Retinal pigment epithelial cell (primary cell): Measurements from ENCODE around the gene SND1.
"Not testable (repeated sequence)": the region's sequence is repeated elsewhere in the genome, so short reads cannot be mapped to it uniquely, and the experiment has no call there.

Source experiments
- DNase-seq: peaks from one replicate; pipeline ENCODE4 v3.0.0-alpha.2; 2010; ENCODE audit warnings: low read depth
- H3K4me3 ChIP-seq: 2 replicates; pipeline ENCODE4 v1.5.1; 2011; ENCODE audit warnings: mild to moderate bottlenecking, low read length, control low read depth, moderate library complexity
- CTCF ChIP-seq: conservative IDR thresholded peaks from 2 replicates; pipeline ENCODE4 v1.5.1; 2011; ENCODE audit warnings: low read depth, low read length, control low read depth, inconsistent platforms

SND1 gene

GRCh38 chr7:127961786-127962453 lies 309.9 kb downstream of the SND1 start:
- no peak for DNase-seq
- H3K4me3 ChIP-seq: no peak overlapping the region
- TF ChIP-seq CTCF: no peak

GRCh38 chr7:127962589-127963361 lies 310.8 kb downstream of the SND1 start:
- no peak overlapping the region for H3K4me3 ChIP-seq
- DNase-seq: no peak
- TF ChIP-seq CTCF: no peak

- not testable (repeated sequence) for DNase-seq, H3K4me3 ChIP-seq
These were observed 311.9 kb downstream of the SND1 start for GRCh38 chr7:127963850-127964249.

- no peak for DNase-seq
- no peak for TF ChIP-seq CTCF
- no peak overlapping the region for H3K4me3 ChIP-seq
These were observed 315.3 kb downstream of the SND1 start for GRCh38 chr7:127967281-127967680.

GRCh38 chr7:127968547-127968946 lies 316.6 kb downstream of the SND1 start:
- no peak for DNase-seq
- TF ChIP-seq CTCF: no peak
- no peak overlapping the region for H3K4me3 ChIP-seq

- no peak overlapping the region for H3K4me3 ChIP-seq
- DNase-seq: no peak
- TF ChIP-seq CTCF: no peak
These were observed 321.8 kb downstream of the SND1 start for GRCh38 chr7:127973832-127974231.

GRCh38 chr7:127974446-127975035 lies 322.5 kb downstream of the SND1 start:
- TF ChIP-seq CTCF: no peak
- no peak overlapping the region for H3K4me3 ChIP-seq
- DNase-seq: no peak
